ENCODE measurements around the gene PTPRN2.

The PTPRN2 gene

DNA sequence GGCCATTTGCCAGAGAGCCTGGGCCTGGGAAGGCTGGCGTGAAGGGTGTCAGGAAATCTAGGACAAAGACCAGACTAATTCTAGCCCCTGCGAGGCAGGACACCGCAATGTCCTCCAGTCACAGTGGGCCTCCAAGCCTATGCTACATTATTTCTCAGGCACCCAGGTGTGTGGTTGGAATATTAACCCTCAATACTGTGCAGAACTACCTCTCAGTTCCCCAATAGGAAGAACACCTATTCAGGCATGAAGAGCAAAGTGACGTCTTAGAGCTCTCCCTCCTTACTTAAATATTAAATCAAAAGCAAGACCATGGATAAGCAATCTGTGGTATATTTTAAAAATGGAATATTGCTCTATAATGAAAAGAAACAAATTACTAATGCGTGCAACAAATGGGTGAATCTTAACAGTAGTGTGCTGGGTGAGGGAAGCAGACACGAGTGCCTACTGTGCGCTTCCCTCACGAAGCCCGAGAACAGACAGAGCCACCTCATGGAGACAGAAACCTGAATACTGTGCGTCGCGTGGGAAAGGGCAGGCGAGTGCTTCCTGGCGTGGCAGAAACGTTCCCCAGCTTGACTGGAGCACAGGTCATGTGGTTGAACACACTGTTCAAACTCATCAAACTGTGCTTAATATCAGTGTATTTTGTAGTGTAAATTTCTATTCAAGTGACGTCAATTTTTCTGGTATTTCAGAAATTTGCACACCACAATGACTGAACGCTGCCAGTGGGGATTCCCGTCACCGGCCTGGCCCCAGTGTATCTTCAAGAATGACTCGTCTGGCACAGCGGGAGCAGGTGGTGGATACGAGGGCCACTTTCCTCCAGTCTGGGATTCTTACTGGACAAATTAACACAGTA is 15.5 kb upstream of the PTPRN2 start:
- no peak for DNase-seq

DNA sequence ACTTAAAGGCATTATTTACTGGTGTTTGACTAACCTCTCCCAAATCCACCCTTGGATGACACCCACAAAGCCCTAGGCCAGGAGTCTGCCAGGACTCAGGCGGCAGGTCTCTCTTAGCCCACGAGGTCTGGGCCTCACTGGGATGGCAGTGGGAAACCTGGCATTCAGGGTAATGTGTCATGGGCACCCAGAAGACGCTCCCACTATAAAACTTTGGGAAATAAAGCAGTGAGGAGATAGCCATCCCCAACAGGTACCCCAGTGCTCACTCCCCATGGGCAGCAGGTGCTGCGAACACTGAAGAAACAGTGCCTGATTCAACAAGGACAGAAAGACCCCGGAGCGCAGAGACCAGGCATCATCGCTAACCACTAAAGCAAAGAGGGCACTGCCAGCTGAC is 14.4 kb upstream of the PTPRN2 start:
- DNase-seq, result no peak

DNA sequence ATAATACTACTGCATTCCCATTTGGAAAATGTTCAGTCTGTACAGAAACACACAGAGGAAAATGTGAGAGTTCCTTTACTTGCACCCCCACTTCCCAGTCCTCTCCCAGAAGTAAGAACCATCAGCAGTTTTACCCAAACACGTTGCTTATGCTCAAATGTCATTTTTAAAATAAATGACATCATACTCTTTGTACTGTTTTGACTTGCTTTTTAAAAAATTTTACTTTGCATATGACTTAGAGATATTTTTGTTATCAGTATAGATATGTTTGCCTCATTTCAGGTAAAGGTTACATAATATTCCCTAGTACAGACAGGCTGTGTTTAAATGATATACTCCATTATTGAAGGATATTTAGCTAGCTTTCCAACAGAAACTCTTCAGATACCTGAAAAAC is 13.5 kb upstream of the PTPRN2 start:
- DNase-seq, result no peak

- no peak for DNase-seq
Measured at GRCh38 chr7:158596745-158597144, 9.1 kb upstream of the PTPRN2 start.

DNA sequence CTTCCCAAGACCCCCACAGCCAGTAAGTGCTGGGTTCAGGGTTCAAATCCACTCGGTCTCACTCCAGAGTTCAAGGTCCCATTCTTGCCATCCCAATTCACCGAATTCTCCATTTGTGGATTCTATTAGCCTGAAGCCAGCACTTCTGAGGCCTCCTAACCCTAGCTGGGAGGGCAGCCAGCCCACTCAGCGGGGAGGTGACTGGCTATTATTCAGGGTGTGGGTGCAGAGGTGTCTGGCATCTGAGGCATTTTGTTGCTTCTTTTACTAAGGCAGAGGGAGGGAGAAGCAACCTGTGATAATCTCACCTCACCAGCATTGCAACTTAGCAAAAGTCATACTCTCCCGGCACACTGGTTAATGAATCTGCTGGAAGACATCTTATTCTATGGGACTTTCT is 8.7 kb upstream of the PTPRN2 start:
- no peak for DNase-seq

DNA sequence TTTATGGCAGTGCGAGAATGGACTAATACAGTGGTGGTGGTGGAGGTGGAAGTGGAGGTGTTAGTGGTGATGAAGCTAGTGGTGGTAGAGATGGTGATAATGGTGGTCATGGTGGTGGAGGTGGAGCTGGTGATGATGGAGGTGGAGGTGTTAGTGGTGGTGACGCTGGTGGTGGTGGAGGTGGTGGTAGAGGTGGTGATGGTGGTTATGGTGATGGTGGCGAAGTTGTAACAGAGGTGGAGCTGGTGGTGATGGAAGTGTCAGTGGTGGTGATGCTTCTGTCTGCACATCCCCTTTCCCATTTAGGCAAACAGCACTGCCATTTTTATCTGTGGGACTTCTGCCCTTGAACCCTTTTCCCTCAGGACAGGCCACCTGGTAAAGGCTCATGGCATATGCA is 7.4 kb upstream of the PTPRN2 start:
- DNase-seq, result no peak

DNA sequence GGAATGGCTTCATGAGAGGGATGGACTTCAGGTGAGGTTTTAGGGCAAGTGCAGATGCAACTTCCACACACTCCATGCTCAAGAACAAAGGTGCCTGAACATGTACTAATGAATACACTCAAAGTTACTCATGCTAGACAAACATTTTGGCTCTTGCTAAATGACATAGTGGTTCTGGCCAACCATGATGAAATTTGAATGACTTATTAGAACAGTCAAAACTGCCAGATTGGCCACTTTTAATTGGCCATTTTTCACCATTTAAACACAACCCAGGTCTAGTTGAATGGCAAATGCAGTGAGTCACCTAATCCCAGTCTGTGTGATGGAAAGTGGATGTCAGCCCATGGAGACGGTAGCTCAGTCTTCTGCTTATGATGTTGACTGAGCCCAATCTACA is 4.9 kb upstream of the PTPRN2 start:
- no peak for DNase-seq

DNA sequence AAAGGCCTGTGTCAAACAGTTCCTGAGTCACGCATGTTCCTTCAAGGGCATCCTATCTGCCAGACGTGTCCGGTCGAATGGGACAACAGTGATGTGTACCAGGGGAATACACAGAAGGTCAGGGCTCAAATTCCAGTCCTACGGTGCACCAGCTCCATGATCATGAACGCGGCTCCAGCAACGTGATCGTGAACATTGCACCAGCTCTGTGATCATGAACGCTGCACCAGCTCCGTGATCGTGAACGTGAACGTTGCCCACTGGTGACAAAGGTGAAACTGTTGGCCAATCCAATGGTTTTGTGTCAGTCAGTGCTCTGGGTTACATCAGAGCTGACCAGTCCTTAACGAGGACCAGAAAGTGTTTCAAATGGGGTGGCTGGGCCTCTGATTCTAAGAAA is 4.3 kb upstream of the PTPRN2 start:
- DNase-seq, result no peak

- no peak for DNase-seq
Measured at GRCh38 chr7:158590181-158590530, 2.5 kb upstream of the PTPRN2 start.

DNA sequence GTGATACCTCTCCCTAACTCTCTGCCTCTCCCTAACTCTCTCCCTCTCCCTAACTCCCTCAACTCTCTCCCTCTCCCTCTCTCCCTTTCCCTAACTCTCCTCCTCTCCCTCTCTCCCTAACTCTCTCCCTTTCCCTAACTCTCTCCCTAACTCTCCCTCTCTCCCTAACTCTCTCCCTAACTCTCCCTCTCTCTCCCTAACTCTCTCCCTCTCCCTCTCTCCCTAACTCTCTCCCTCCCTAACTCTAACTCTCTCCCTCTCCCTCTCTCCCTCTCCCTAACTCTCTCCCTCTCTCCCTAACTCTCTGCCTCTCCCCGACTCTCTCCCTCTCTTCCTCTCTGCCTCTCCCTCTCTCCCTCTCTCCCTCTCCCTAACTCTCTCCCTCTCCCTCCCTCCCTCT is 2.0 kb upstream of the PTPRN2 start:
- no peak for DNase-seq

- DNase-seq, result no peak
Measured at GRCh38 chr7:158588878-158589442, 1.3 kb upstream of the PTPRN2 start.

DNA sequence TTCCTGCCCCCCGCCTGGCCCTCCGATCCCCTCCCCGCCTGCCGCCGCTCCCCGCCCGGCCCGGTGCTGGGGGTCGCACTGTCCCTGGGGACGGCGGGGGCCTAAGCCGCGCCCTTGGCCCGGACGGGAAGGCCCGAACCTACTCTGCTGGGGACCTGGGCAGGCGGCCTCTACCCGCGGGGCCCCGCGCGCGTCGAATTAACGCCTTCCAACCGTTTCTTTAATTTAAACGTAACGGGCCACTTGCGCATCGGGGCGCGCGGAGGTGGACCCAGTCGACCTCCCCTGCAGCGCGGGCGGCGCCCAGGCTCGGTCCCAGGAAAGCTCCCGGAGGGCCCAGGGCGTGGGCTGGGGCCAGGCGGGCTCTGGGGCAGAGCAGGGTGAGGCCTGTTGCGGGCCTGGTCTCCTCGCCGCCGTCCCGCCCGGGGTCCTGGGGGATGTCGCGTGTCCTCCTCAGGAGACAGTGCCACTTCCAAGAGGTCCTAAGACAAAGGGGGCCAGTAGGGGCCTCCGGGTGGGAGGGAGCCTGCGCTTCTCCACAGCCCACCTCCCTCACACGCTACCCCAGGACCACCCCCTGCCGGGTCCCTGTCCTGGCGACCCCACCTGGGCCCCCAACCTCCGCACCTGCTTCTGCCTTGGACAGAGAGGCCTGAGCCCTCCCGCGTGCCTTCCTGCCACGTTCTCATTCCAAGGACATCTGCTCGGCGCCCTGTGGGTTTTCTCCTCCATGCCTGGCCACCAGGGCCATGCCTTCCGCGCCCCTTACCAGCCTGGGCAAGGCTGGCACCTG is 658 bp upstream of the PTPRN2 start:
- DNase-seq, result no peak

DNA sequence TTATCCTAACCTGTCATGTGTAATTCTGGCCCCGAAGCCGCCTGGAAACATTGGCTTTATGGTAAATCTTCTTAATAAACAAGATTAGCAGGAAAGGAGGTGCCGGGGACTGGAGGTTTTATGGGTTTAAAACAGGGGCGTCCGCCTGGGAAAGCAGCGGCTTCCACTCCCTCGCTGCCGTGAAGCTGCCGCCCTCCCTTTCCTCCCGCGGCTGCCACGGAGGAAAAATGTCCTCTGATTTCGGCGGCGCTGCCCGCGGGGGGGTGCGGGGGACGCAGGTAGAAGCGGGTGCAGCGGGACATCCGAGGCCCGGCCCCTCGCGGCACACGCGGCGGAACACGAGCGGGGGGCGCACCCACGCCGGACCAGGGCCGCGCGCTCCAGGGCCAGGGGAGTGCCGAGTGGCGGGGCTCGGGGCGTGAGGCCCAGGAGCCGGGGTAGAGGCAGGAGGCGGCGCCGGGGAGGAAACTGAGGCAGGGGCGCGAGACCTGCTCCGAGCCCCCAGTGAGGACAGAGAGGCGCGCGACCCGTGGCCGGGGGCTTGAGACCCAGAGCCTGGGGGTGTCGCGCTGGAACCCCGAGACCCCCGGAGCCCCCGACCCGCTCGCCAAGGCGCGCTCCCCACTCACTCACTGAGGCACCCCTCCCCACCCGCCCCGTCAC is 993 bp downstream of the PTPRN2 start:
- DNase-seq, result no peak

DNA sequence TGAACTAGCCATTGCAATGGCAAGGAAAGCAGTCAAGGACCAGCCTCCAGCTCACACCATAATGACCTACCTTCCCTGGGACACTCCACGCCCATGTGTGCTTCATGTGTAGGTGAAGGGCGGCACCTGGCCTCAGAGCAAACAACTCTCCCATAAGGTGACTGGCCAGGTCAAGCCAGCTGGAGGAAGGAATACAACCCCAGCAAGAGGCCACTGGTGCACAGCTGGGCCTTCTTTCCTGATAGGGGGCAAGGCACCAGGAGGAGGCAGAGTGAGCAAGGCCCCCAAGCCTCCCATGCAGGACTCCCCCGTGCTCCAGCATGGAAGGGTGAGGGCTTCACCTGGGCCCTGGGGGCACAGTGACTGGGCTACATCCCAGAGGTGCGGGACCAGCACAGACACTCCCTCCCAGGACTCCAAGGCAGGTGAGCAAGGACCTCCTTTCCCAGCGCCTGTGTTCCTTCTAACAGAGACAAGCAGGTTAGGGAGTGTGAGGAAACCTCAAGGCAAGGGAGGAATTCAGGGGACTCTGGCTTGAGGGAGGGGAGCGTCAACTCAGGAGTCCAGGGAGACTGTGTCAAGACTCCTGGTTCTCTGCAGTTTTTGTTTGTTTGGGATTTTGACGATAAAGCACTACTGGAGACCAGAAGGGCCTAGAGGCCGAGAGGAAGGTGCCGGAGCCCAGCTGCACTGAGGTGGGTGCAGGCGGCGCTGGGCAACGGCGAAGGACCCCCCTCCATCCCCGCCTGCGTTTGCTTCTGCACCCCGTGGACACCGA is 1.7 kb downstream of the PTPRN2 start:
- DNase-seq, result no peak

GRCh38 chr7:158584407-158584806 is 3.2 kb downstream of the PTPRN2 start:
- DNase-seq, result no peak

GRCh38 chr7:158583810-158584209 is 3.8 kb downstream of the PTPRN2 start:
- no peak for DNase-seq

- DNase-seq, result no peak
Measured at GRCh38 chr7:158583143-158583542, 4.5 kb downstream of the PTPRN2 start.

GRCh38 chr7:158582089-158582456 is 5.5 kb downstream of the PTPRN2 start:
- no peak for DNase-seq

DNA sequence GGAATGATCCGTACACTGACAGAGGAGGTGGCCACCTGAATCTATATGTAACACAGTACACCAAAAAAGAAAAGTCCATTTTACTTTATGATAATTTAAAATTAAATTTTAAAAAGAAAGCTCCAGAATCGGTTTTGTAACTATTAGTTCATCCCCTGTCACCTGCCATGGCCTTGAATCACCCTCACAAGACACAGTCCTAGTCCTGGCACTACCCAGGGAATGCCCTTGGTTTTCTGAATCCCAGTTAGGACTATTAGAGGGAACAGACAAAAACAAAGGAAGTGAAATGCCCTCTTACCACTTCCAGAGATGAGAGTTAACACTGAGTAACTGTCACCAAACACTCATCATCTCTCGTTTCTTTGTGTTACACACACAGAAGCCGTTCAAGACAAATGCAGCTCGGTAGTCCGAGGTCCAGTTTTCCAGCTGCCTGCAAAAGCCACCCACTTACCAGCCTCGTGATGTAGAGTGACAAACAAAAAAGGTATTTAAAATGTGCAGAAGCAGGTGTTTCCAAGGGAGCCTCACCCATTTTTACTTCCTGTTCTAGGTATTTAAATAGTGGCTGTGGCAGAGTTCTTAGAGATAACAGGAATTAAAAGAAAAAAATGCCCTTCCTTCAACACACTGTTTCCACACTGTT is 6.1 kb downstream of the PTPRN2 start:
- DNase-seq, result no peak

DNA sequence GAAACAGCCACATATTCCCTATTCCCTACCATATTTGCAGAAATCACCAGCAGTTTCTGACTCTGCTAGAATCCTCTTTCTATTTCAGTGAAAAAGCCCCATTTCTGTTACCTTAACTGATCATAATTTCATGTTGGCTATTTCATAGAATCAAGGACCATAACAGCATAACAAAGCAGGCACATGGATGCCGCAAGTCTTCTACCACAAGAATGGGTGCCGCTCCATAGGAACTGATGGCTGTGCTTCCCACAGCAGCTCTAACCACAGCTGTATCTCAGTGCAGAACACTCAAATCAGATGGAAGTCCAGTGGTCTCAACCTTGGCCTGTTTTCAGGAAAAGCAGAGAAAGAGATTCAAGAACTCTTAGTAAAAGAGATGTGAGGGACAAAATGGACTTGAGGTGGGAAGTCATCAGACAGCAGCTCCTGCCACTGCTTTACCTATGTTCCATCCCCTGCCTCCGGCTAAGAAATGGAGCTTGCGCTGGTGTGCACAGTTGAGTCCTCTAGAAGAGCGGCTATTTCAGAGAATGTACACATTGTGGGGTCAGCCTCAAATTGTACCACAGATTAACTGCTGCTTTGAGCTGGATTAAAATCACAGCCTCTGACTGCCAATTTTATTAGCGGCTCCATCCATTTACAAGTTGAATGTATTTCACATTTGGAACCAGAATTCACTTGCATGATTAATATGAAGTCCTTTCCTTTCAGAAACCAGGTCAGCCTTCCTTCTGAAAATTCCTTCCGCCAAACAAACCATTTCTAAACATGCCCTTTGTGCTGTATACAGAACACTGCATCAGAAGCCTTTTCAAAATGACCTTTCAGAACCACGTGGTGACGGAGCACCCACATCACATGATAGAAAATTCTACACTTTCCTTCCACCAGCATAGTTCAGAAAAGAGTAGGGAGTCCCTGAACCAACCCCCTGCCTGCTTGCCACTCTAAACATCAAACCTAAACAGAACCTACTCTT is 7.7 kb downstream of the PTPRN2 start:
- DNase-seq, result no peak
